GM12864 (cell line): Measurements from ENCODE around the gene CEP41.
A peak's percentile ranks its signal among the peaks of the same experiment; 100 is the strongest.

Experiments used
- DNase-seq: peaks from one replicate; pipeline ENCODE4 v3.0.0-alpha.2; 2011; ENCODE audit warnings: low read depth
- H3K4me3 ChIP-seq: 2 replicates; pipeline ENCODE4 v1.5.1; 2011; ENCODE audit warnings: mild to moderate bottlenecking, low read depth, low read length, control low read depth
- CTCF ChIP-seq: IDR thresholded peaks from 2 replicates; pipeline ENCODE4 v1.5.1; 2011; ENCODE audit warnings: low read depth, mild to moderate bottlenecking, moderate library complexity, low read length, control low read depth, inconsistent platforms; ENCODE audit errors: missing control alignments

CEP41 gene

GRCh38 chr7:130352194-130353074 is 88.4 kb downstream of the CEP41 start:
- no peak for TF ChIP-seq CTCF
- no peak for DNase-seq
- no peak overlapping the region for H3K4me3 ChIP-seq

GRCh38 chr7:130351791-130352090 is 89.1 kb downstream of the CEP41 start:
- no peak for TF ChIP-seq CTCF
- H3K4me3 ChIP-seq, result no peak overlapping the region
- DNase-seq, result no peak

GRCh38 chr7:130350945-130351790 is 89.6 kb downstream of the CEP41 start:
- no peak for TF ChIP-seq CTCF
- peak; percentile 35 for DNase-seq
- H3K4me3 ChIP-seq, result no peak overlapping the region

- no peak for TF ChIP-seq CTCF
- H3K4me3 ChIP-seq, result no peak overlapping the region
- DNase-seq, result no peak
Observed at GRCh38 chr7:130349911-130350782, 90.7 kb downstream of the CEP41 start.

- no peak for TF ChIP-seq CTCF
- no peak for DNase-seq
- H3K4me3 ChIP-seq, result no peak overlapping the region
Observed at GRCh38 chr7:130346941-130347340, 93.9 kb downstream of the CEP41 start.

GRCh38 chr7:130346177-130346905 is 94.5 kb downstream of the CEP41 start:
- no peak overlapping the region for H3K4me3 ChIP-seq
- DNase-seq, result no peak
- TF ChIP-seq CTCF, result no peak
